ENCODE results near the gene JMJD6. TPM values are rescaled to one million over a fixed set of nuclear protein-coding genes. Genes with fewer than 3 reads are reported as not detected.
A peak's percentile ranks its signal among the peaks of the same experiment; 100 is the strongest.

JMJD6 gene
- total and polyA plus RNA-seq, 9 of the 15 experiments (the other 6 are each of a cell fraction or from before 2014, with no cell fraction given) = 2.5 to 52.3 (median 36.3) TPM

GRCh38 chr17:76678330-76678729 lies 48.1 kb downstream of the JMJD6 start:
- intact Hi-C loops (cut with micrococcal nuclease) (no loop called here), in situ Hi-C loops (cut with MboI) (no loop called here)
- no peaks in the 10 kb centered on the region for H3K27me3 ChIP-seq (ENCODE audit: control insufficient read depth in 2 of 2, insufficient read depth in 2 of 2, low read length in 2 of 2)
- ChIA-PET POLR2A (no interaction called here), CTCF (ENCODE audit: low intra/inter-chr PET ratio) (no interaction called here)
- WGBS (ENCODE audit: insufficient coverage, low coverage, missing lambda C conversion rate) = 49% methylated on average over 12 of the region's 12 CpGs
- no peaks in the 10 kb centered on the region for H3K9me1 ChIP-seq (ENCODE audit: control insufficient read depth, insufficient read depth, low read length)
- DNase-seq (ENCODE audit: extremely low read depth in 1 of 4, low spot score in 3 of 4) (peak in 1 of 4 experiments; percentile 3), ATAC-seq (no peak), FAIRE-seq (no peak)
- peaks cover 19 to 33% of the 10 kb centered on the region in 2 experiments for H3K4me1 ChIP-seq (replicated peaks in 1 of 2; ENCODE audit: control insufficient read depth in 2 of 2, insufficient read depth in 2 of 2, low read length in 2 of 2)
- H3K27ac ChIP-seq (ENCODE audit: extremely low read depth, low read depth, low read length) = no peak overlapping the region
- no peaks in the 10 kb centered on the region for H3K9me3 ChIP-seq (replicated peaks; ENCODE audit: control insufficient read depth, insufficient read depth, low read depth, low read length)
- H3K4me3 ChIP-seq = no peak overlapping the region
- no peak overlapping the region for H3K4me2 ChIP-seq (ENCODE audit: insufficient read depth, low read length)
- no peaks in the 10 kb centered on the region; the same call in none of the 2 replicates for H4K20me1 ChIP-seq (replicated peaks; ENCODE audit: control insufficient read depth, insufficient read depth, low read length)
- no peaks in the 10 kb centered on the region for H3K36me3 ChIP-seq (ENCODE audit: control insufficient read depth, insufficient read depth, low read length)
- H3K79me2 ChIP-seq (ENCODE audit: control insufficient read depth, insufficient read depth, low read length) = no peaks in the 10 kb centered on the region
- BruUV-seq (replicated peaks) = no TSS peak
- H2AFZ ChIP-seq (ENCODE audit: low read depth, low read length) = no peak overlapping the region
- peak overlapping the region in 1 of 2 experiments; percentile 32; a peak in 1 of 4 replicates for H3K9ac ChIP-seq (ENCODE audit: insufficient read depth in 1 of 2, low read depth in 2 of 2, low read length in 2 of 2)
- TF ChIP-seq ZNF384 (IDR thresholded peaks at IDR 0.05; ENCODE audit: low read depth, low read length) = no peak
- TF ChIP-seq BRD4 (IDR thresholded peaks at IDR 0.05) = no peak
- TF ChIP-seq CLOCK (CRISPR knock-in tag; IDR thresholded peaks at IDR 0.05; ENCODE audit: borderline replicate concordance) = no peak
- no peak for TF ChIP-seq MCM5 (IDR thresholded peaks at IDR 0.05; ENCODE audit: low read depth)
- TF ChIP-seq, protein P1, sequence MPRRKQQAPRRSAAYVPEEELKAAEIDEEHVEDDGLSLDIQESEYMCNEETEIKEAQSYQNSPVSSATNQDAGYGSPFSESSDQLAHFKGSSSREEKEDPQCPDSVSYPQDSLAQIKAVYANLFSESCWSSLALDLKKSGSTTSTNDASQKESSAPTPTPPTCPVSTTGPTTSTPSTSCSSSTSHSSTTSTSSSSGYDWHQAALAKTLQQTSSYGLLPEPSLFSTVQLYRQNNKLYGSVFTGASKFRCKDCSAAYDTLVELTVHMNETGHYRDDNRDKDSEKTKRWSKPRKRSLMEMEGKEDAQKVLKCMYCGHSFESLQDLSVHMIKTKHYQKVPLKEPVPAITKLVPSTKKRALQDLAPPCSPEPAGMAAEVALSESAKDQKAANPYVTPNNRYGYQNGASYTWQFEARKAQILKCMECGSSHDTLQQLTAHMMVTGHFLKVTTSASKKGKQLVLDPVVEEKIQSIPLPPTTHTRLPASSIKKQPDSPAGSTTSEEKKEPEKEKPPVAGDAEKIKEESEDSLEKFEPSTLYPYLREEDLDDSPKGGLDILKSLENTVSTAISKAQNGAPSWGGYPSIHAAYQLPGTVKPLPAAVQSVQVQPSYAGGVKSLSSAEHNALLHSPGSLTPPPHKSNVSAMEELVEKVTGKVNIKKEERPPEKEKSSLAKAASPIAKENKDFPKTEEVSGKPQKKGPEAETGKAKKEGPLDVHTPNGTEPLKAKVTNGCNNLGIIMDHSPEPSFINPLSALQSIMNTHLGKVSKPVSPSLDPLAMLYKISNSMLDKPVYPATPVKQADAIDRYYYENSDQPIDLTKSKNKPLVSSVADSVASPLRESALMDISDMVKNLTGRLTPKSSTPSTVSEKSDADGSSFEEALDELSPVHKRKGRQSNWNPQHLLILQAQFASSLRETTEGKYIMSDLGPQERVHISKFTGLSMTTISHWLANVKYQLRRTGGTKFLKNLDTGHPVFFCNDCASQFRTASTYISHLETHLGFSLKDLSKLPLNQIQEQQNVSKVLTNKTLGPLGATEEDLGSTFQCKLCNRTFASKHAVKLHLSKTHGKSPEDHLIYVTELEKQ (CRISPR knock-in tag; IDR thresholded peaks at IDR 0.05) = no peak
- no peak for TF ChIP-seq HDAC8 (tag; IDR thresholded peaks at IDR 0.05)
- no peak for TF ChIP-seq IRF9 (tag; IDR thresholded peaks at IDR 0.05)
- no peak for TF ChIP-seq MED1 (CRISPR knock-in tag; IDR thresholded peaks at IDR 0.05; ENCODE audit: borderline replicate concordance)
- no peak for TF ChIP-seq ETV5 (CRISPR knock-in tag; IDR thresholded peaks at IDR 0.05; ENCODE audit: low read depth)
- TF ChIP-seq TBP (optimal IDR thresholded peaks at IDR 0.05; ENCODE audit: low read depth, low read length) = no peak
- TF ChIP-seq GABPA (tag; conservative IDR thresholded peaks at IDR 0.05; ENCODE audit: low read depth) = no peak
- TF ChIP-seq MECOM (CRISPR knock-in tag; IDR thresholded peaks at IDR 0.05) = no peak
- no peak for TF ChIP-seq SMARCB1 (IDR thresholded peaks at IDR 0.05; ENCODE audit: insufficient read length, low read depth)
- TF ChIP-seq, protein P2, sequence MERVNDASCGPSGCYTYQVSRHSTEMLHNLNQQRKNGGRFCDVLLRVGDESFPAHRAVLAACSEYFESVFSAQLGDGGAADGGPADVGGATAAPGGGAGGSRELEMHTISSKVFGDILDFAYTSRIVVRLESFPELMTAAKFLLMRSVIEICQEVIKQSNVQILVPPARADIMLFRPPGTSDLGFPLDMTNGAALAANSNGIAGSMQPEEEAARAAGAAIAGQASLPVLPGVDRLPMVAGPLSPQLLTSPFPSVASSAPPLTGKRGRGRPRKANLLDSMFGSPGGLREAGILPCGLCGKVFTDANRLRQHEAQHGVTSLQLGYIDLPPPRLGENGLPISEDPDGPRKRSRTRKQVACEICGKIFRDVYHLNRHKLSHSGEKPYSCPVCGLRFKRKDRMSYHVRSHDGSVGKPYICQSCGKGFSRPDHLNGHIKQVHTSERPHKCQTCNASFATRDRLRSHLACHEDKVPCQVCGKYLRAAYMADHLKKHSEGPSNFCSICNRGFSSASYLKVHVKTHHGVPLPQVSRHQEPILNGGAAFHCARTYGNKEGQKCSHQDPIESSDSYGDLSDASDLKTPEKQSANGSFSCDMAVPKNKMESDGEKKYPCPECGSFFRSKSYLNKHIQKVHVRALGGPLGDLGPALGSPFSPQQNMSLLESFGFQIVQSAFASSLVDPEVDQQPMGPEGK (CRISPR knock-in tag; IDR thresholded peaks at IDR 0.05; ENCODE audit: borderline replicate concordance) = no peak
- TF ChIP-seq CBFA2T2 (conservative IDR thresholded peaks at IDR 0.05) = no peak
